Glutamatergic neuron (in vitro differentiated cells): Measurements from ENCODE around the gene NBAS. TPM values are rescaled to one million over a fixed set of nuclear protein-coding genes. Genes with fewer than 3 reads are reported as not detected.

Experiments used
- DNase-seq: peaks from one replicate; pipeline ENCODE4 v3.0.0; 2022
- H3K27ac Mint-ChIP-seq: one replicate; pipeline ENCODE4 v1.8.0; 2020; ENCODE audit warnings: mild to moderate bottlenecking, mixed read lengths, inconsistent platforms; ENCODE audit not compliant: unreplicated experiment
- H3K27me3 Mint-ChIP-seq: one replicate; pipeline ENCODE4 v1.8.0; 2020; ENCODE audit warnings: mild to moderate bottlenecking, moderate library complexity, mixed read lengths, inconsistent platforms; ENCODE audit not compliant: unreplicated experiment
- H3K36me3 Mint-ChIP-seq: one replicate; pipeline ENCODE4 v1.8.0; 2020; ENCODE audit warnings: mild to moderate bottlenecking, mixed read lengths, inconsistent platforms; ENCODE audit not compliant: unreplicated experiment
- H3K4me1 Mint-ChIP-seq: one replicate; pipeline ENCODE4 v1.8.0; 2020; ENCODE audit warnings: mild to moderate bottlenecking, low read depth, mixed read lengths, inconsistent platforms; ENCODE audit not compliant: unreplicated experiment
- H3K4me3 Mint-ChIP-seq: one replicate; pipeline ENCODE4 v1.8.0; 2020; ENCODE audit warnings: mild to moderate bottlenecking, mixed read lengths, inconsistent platforms; ENCODE audit not compliant: unreplicated experiment
- H3K9me3 Mint-ChIP-seq: one replicate; pipeline ENCODE4 v1.8.0; 2020; ENCODE audit warnings: mild to moderate bottlenecking, moderate library complexity, mixed read lengths, inconsistent platforms; ENCODE audit not compliant: unreplicated experiment
- CTCF ChIP-seq: fragments of 200-600 bp; sonication (generic); IDR thresholded peaks from one replicate; pipeline ENCODE4 v1.5.0; 2021; ENCODE audit not compliant: partially characterized antibody, unreplicated experiment
- total RNA-seq: library from RNA; stranded (reverse); fragmentation: NEBNext Ultra II Directional; extraction: Animal tissue kit (Norgen Biotek cat#: 25700); gene quantifications from one replicate; pipeline ENCODE4 v1.2.1, GENCODE V29; 2021; ENCODE audit not compliant: unreplicated experiment

Gene NBAS
- total RNA-seq, 1 donor from 2014 or later = 46.1 TPM

- Mint-ChIP-seq H3K27me3 (no peaks in the 10 kb centered on the region), H3K4me3 (peak overlapping the region; percentile 13), H3K27ac (no peak overlapping the region), H3K36me3 (no peaks in the 10 kb centered on the region), H3K4me1 (peaks cover 16% of the 10 kb centered on the region), H3K9me3 (peaks cover 2% of the 10 kb centered on the region)
- no peak for DNase-seq
- TF ChIP-seq CTCF = no peak
Observed at GRCh38 chr2:15425712-15426111, 135.4 kb downstream of the NBAS start.

DNA sequence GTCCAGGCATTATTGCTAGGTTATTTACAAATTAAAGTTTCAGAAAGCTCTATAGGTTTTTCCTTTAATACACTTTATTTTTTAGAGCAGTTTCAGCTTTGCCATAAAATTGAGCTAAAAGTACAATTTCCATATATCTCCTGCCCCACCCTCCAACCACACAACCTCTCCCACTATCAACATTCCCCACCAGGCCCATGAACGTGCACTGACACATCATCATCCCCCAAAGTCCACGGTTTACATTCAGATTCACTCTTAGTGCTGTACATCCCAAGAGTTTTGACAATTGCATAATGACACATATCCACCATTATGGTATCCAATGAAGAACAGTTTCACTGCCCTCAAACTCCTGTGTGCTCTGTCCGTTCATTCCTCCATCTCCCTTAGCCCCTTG is 139.4 kb downstream of the NBAS start:
- Mint-ChIP-seq H3K27ac (no peak overlapping the region), H3K4me1 (peaks cover 22% of the 10 kb centered on the region), H3K36me3 (no peaks in the 10 kb centered on the region), H3K4me3 (no peak overlapping the region), H3K27me3 (peaks cover 2% of the 10 kb centered on the region), H3K9me3 (peaks cover 2% of the 10 kb centered on the region)
- DNase-seq = no peak
- no peak for TF ChIP-seq CTCF

- Mint-ChIP-seq H3K9me3 (no peaks in the 10 kb centered on the region), H3K4me1 (peaks cover 6% of the 10 kb centered on the region), H3K27ac (no peak overlapping the region), H3K36me3 (no peaks in the 10 kb centered on the region), H3K4me3 (no peak overlapping the region), H3K27me3 (peaks cover 2% of the 10 kb centered on the region)
- no peak for TF ChIP-seq CTCF
- no peak for DNase-seq
Observed at GRCh38 chr2:15415748-15416147, 145.4 kb downstream of the NBAS start.

GRCh38 chr2:15412779-15413178 is 148.4 kb downstream of the NBAS start:
- no peak for DNase-seq
- no peak for TF ChIP-seq CTCF
- Mint-ChIP-seq H3K4me1 (no peaks in the 10 kb centered on the region), H3K27me3 (no peaks in the 10 kb centered on the region), H3K36me3 (no peaks in the 10 kb centered on the region), H3K9me3 (no peaks in the 10 kb centered on the region), H3K27ac (no peak overlapping the region), H3K4me3 (no peak overlapping the region)

GRCh38 chr2:15412309-15412708 is 148.8 kb downstream of the NBAS start:
- Mint-ChIP-seq H3K4me3 (no peak overlapping the region), H3K27ac (no peak overlapping the region), H3K27me3 (no peaks in the 10 kb centered on the region), H3K9me3 (no peaks in the 10 kb centered on the region), H3K4me1 (no peaks in the 10 kb centered on the region), H3K36me3 (no peaks in the 10 kb centered on the region)
- no peak for TF ChIP-seq CTCF
- DNase-seq = no peak
